Measurements from ENCODE around the gene SLC6A1.

The SLC6A1 gene

GRCh38 chr3:10996345-10997013, 3.9 kb downstream of the SLC6A1 start:
- DNase-seq: no peak

GRCh38 chr3:10997196-10997595, 4.6 kb downstream of the SLC6A1 start:
- no peak for DNase-seq

- DNase-seq: no peak
Observed at GRCh38 chr3:10998542-10998941, 6.0 kb downstream of the SLC6A1 start.

- no peak for DNase-seq
Observed at GRCh38 chr3:10999221-11000107, 6.9 kb downstream of the SLC6A1 start.

GRCh38 chr3:11000528-11000927, 8.0 kb downstream of the SLC6A1 start:
- DNase-seq: no peak

GRCh38 chr3:11001020-11001657, 8.6 kb downstream of the SLC6A1 start:
- DNase-seq: no peak

- DNase-seq: no peak
Observed at GRCh38 chr3:11001658-11002021, 9.1 kb downstream of the SLC6A1 start.

GRCh38 chr3:11002371-11002807, 9.8 kb downstream of the SLC6A1 start:
- no peak for DNase-seq

- DNase-seq: no peak
Observed at GRCh38 chr3:11004563-11004962, 12.0 kb downstream of the SLC6A1 start.

- no peak for DNase-seq
Observed at GRCh38 chr3:11005686-11006256, 13.2 kb downstream of the SLC6A1 start.

GRCh38 chr3:11006986-11007933, 14.7 kb downstream of the SLC6A1 start:
- no peak for DNase-seq

- DNase-seq: no peak
Observed at GRCh38 chr3:11009898-11010297, 17.4 kb downstream of the SLC6A1 start.

GRCh38 chr3:11010426-11011165, 18.0 kb downstream of the SLC6A1 start:
- no peak for DNase-seq

- no peak for DNase-seq
Observed at GRCh38 chr3:11014253-11014652, 21.7 kb downstream of the SLC6A1 start.

- DNase-seq: no peak
Observed at GRCh38 chr3:11014752-11015151, 22.2 kb downstream of the SLC6A1 start.

GRCh38 chr3:11015369-11015768, 22.8 kb downstream of the SLC6A1 start:
- no peak for DNase-seq

GRCh38 chr3:11016727-11017126, 24.2 kb downstream of the SLC6A1 start:
- no peak for DNase-seq

- no peak for DNase-seq
Observed at GRCh38 chr3:11019116-11019819, 26.7 kb downstream of the SLC6A1 start.

- no peak for DNase-seq
Observed at GRCh38 chr3:11020764-11021163, 28.2 kb downstream of the SLC6A1 start.

GRCh38 chr3:11021611-11022011, 29.1 kb downstream of the SLC6A1 start:
- DNase-seq: no peak

- DNase-seq: no peak
Observed at GRCh38 chr3:11022115-11022514, 29.6 kb downstream of the SLC6A1 start.

Measured in kidney glomerular epithelial cell (primary cell).